Measurements from ENCODE around the gene S100A5.
"Not testable (repeated sequence)": the region's sequence is repeated elsewhere in the genome, so short reads cannot be mapped to it uniquely, and the experiment has no call there.

S100A5 gene

GRCh38 chr1:153540394-153541361 is at the start of gene S100A5:
S100A5 (minus strand) TSS chr1:153540934; CDS start chr1:153540191, 743 bp downstream.
- DNase-seq (ENCODE audit: low read depth): no peak
- H3K4me3 ChIP-seq (ENCODE audit: low read depth, low read length): no peak within 1 kb of the TSS
- TF ChIP-seq, protein P1, sequence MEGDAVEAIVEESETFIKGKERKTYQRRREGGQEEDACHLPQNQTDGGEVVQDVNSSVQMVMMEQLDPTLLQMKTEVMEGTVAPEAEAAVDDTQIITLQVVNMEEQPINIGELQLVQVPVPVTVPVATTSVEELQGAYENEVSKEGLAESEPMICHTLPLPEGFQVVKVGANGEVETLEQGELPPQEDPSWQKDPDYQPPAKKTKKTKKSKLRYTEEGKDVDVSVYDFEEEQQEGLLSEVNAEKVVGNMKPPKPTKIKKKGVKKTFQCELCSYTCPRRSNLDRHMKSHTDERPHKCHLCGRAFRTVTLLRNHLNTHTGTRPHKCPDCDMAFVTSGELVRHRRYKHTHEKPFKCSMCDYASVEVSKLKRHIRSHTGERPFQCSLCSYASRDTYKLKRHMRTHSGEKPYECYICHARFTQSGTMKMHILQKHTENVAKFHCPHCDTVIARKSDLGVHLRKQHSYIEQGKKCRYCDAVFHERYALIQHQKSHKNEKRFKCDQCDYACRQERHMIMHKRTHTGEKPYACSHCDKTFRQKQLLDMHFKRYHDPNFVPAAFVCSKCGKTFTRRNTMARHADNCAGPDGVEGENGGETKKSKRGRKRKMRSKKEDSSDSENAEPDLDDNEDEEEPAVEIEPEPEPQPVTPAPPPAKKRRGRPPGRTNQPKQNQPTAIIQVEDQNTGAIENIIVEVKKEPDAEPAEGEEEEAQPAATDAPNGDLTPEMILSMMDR (IDR thresholded peaks at IDR 0.05; ENCODE audit: control insufficient read depth, extremely low read depth, insufficient read depth): no peak

DNA sequence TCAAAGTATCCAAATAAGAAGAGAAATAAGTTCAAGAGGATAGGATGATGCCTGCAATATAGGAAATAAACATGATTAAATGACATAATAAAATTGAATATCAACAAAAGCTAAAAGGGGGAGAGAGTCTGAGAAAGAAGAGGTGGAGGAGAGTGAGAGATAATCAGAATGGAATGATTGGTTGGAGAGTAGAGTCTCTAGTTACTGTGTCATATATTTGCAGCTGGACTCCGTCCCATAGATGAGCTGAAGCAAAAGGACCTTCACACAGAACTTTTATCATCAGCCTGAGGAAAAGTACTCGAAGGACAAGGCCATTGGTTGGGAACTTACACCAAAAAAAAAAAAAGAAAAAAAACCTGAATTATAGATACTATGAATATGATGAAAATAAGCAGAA is 47.7 kb upstream of the S100A5 start:
- H3K4me3 ChIP-seq (ENCODE audit: low read depth, low read length): no peak overlapping the region
- DNase-seq (ENCODE audit: low read depth): no peak
- TF ChIP-seq, protein P1 (IDR thresholded peaks at IDR 0.05; ENCODE audit: control insufficient read depth, extremely low read depth, insufficient read depth): no peak

GRCh38 chr1:153588033-153588432 is 47.3 kb upstream of the S100A5 start:
- not testable (repeated sequence) for DNase-seq (ENCODE audit: low read depth); H3K4me3 ChIP-seq (ENCODE audit: low read depth, low read length)

- TF ChIP-seq, protein P1 (IDR thresholded peaks at IDR 0.05; ENCODE audit: control insufficient read depth, extremely low read depth, insufficient read depth): no peak
- H3K4me3 ChIP-seq (ENCODE audit: low read depth, low read length): no peak overlapping the region
- DNase-seq (ENCODE audit: low read depth): no peak
Measured at GRCh38 chr1:153587314-153587713, 46.6 kb upstream of the S100A5 start.

DNA sequence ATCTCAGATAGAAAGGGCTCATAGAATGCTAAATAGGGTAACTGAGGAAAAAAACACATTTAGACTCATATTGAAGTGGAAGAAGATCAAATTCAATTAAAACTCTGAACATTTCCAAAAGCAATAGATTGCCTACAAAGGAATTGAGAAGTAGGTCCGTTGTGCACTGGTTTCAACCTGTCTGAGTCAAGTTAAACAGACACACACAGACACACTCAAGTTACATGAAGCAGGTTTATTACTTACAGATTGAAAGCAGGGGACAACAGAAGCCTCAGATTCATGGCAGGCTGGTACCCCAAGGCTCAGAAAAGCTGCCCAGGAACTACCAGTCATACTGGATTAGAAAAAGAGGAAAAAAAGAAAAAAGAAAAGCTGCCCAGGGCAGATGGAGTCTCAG is 45.6 kb upstream of the S100A5 start:
- DNase-seq (ENCODE audit: low read depth): no peak
- TF ChIP-seq, protein P1 (IDR thresholded peaks at IDR 0.05; ENCODE audit: control insufficient read depth, extremely low read depth, insufficient read depth): no peak
- no peak overlapping the region for H3K4me3 ChIP-seq (ENCODE audit: low read depth, low read length)

- no peak for DNase-seq (ENCODE audit: low read depth)
- TF ChIP-seq, protein P1 (IDR thresholded peaks at IDR 0.05; ENCODE audit: control insufficient read depth, extremely low read depth, insufficient read depth): no peak
- H3K4me3 ChIP-seq (ENCODE audit: low read depth, low read length): no peak overlapping the region
Measured at GRCh38 chr1:153585006-153585405, 44.3 kb upstream of the S100A5 start.

GRCh38 chr1:153583976-153584375 is 43.2 kb upstream of the S100A5 start:
- no peak overlapping the region for H3K4me3 ChIP-seq (ENCODE audit: low read depth, low read length)
- TF ChIP-seq, protein P1 (IDR thresholded peaks at IDR 0.05; ENCODE audit: control insufficient read depth, extremely low read depth, insufficient read depth): no peak
- DNase-seq (ENCODE audit: low read depth): no peak

- not testable (repeated sequence) for DNase-seq (ENCODE audit: low read depth); H3K4me3 ChIP-seq (ENCODE audit: low read depth, low read length)
Measured at GRCh38 chr1:153583514-153583913, 42.8 kb upstream of the S100A5 start.

DNA sequence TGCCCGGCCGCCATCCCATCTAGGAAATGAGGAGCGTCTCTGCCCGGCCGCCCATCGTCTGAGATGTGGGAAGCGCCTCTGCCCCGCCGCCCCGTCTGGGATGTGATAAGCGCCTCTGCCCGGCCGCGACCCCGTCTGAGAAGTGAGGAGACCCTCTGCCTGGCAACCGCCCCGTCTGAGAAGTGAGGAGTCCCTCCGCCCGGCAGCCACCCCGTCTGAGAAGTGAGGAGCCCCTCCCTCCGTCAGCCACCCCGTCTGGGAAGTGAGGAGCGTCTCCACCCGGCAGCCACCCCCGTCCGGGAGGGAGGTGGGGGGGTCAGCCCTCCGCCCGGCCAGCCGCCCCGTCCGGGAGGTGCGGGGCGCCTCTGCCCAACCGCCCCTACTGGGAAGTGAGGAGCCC is 42.1 kb upstream of the S100A5 start:
- not testable (repeated sequence) for H3K4me3 ChIP-seq (ENCODE audit: low read depth, low read length); DNase-seq (ENCODE audit: low read depth)
